Measurements from ENCODE around the gene ARHGEF1.

Gene ARHGEF1

GRCh38 chr19:41843371-41843770, 39.6 kb upstream of the ARHGEF1 start:
- no peaks in the 10 kb centered on the region for H3K9me3 ChIP-seq (ENCODE audit: insufficient read depth, low read depth, low read length)
- TF ChIP-seq CTCF (conservative IDR thresholded peaks at IDR 0.05; ENCODE audit: low read length) = no peak
- TF ChIP-seq EZH2phosphoT487 (IDR thresholded peaks at IDR 0.05; ENCODE audit: borderline replicate concordance) = no peak
- H3K4me3 ChIP-seq (ENCODE audit: low read length, poor library complexity, severe bottlenecking) = no peak overlapping the region
- H3K9ac ChIP-seq (ENCODE audit: low read depth, low read length, poor library complexity, severe bottlenecking) = no peak overlapping the region
- H4K20me1 ChIP-seq (ENCODE audit: insufficient read depth, low read length, poor library complexity, severe bottlenecking) = no peaks in the 10 kb centered on the region
- no peaks in the 10 kb centered on the region for H3K27me3 ChIP-seq (ENCODE audit: insufficient read depth, low read length, poor library complexity, severe bottlenecking)
- no peaks in the 10 kb centered on the region for H3F3A ChIP-seq (ENCODE audit: low read depth)
- no peak overlapping the region for H3K4me2 ChIP-seq (ENCODE audit: low read depth, low read length, poor library complexity, severe bottlenecking)
- no peaks in the 10 kb centered on the region for H3K36me3 ChIP-seq (ENCODE audit: insufficient read depth, low read length)
- no peaks in the 10 kb centered on the region for H3K79me2 ChIP-seq (ENCODE audit: insufficient read depth, low read length)
- H3K4me1 ChIP-seq (ENCODE audit: insufficient read depth, low read length, poor library complexity, severe bottlenecking) = no peaks in the 10 kb centered on the region
- no peak overlapping the region for H2AFZ ChIP-seq (ENCODE audit: low read length)
- no peaks in the 10 kb centered on the region for H3K9me2 ChIP-seq (replicated peaks; ENCODE audit: low read depth, low read length)

DNA sequence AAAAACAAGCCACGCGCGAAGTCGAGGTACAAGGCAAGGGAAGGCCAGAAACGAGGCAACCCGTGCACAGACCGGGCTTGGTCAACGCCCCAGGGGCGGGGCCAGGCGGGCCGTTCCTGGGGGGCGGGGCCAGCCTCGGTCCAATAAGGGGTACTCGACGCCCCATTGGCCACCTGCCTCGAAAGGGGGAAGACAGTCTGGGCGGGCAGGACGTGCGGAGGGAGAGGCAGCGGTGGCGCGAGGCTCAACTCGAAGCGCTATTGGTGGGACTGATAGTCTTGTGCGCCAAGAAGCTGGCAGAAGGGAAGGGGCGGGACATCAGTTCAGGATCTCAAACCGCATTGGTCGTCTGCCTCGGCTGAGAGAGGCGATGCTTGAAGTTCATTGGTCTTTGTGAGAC, 38.4 kb upstream of the ARHGEF1 start, which contains the start of gene LYPD4:
Gene LYPD4 (minus strand): TSS at position 83 of the 400 bp plus-strand sequence. CDS start 5,398 bp downstream, outside the sequence.
- H3K27me3 ChIP-seq (ENCODE audit: insufficient read depth, low read length, poor library complexity, severe bottlenecking) = no peaks in the 10 kb centered on the region

GRCh38 chr19:41845001-41845050, 38.2 kb upstream of the ARHGEF1 start, which contains the start of gene DMRTC2:
DMRTC2 (plus strand) TSS chr19:41845042; CDS start chr19:41847429, 2,387 bp downstream.
- no peaks in the 10 kb centered on the region for H3K9me2 ChIP-seq (replicated peaks; ENCODE audit: low read depth, low read length)
- no peaks in the 10 kb centered on the region for H3K36me3 ChIP-seq (ENCODE audit: insufficient read depth, low read length)
- no peaks in the 10 kb centered on the region for H4K20me1 ChIP-seq (ENCODE audit: insufficient read depth, low read length, poor library complexity, severe bottlenecking)
- TF ChIP-seq EZH2phosphoT487 (IDR thresholded peaks at IDR 0.05; ENCODE audit: borderline replicate concordance) (no peak), CTCF (conservative IDR thresholded peaks at IDR 0.05; ENCODE audit: low read length) (no peak)
- no peaks in the 10 kb centered on the region for H3K27me3 ChIP-seq (ENCODE audit: insufficient read depth, low read length, poor library complexity, severe bottlenecking)
- H3K79me2 ChIP-seq (ENCODE audit: insufficient read depth, low read length) = no peaks in the 10 kb centered on the region
- no peak within 1 kb of the TSS for H3K4me2 ChIP-seq (ENCODE audit: low read depth, low read length, poor library complexity, severe bottlenecking)
- no peak within 1 kb of the TSS for H2AFZ ChIP-seq (ENCODE audit: low read length)
- H3K4me3 ChIP-seq (ENCODE audit: low read length, poor library complexity, severe bottlenecking) = no peak within 1 kb of the TSS
- H3F3A ChIP-seq (ENCODE audit: low read depth) = no peaks in the 10 kb centered on the region
- no peak within 1 kb of the TSS for H3K9ac ChIP-seq (ENCODE audit: low read depth, low read length, poor library complexity, severe bottlenecking)
- no peaks in the 10 kb centered on the region for H3K4me1 ChIP-seq (ENCODE audit: insufficient read depth, low read length, poor library complexity, severe bottlenecking)
- no peaks in the 10 kb centered on the region for H3K9me3 ChIP-seq (ENCODE audit: insufficient read depth, low read depth, low read length)

More for the DNA sequence above, 38.4 kb upstream of the ARHGEF1 start, which contains the start of gene LYPD4:
- Histone ChIP-seq H3K79me2 (ENCODE audit: insufficient read depth, low read length) (no peaks in the 10 kb centered on the region), H3K4me3 (ENCODE audit: low read length, poor library complexity, severe bottlenecking) (no peak within 1 kb of the TSS), H3K4me1 (ENCODE audit: insufficient read depth, low read length, poor library complexity, severe bottlenecking) (no peaks in the 10 kb centered on the region), H3K36me3 (ENCODE audit: insufficient read depth, low read length) (no peaks in the 10 kb centered on the region), H3K9me2 (replicated peaks; ENCODE audit: low read depth, low read length) (no peaks in the 10 kb centered on the region), H3K4me2 (ENCODE audit: low read depth, low read length, poor library complexity, severe bottlenecking) (no peak within 1 kb of the TSS), H3K9ac (ENCODE audit: low read depth, low read length, poor library complexity, severe bottlenecking) (no peak within 1 kb of the TSS), H2AFZ (ENCODE audit: low read length) (no peak within 1 kb of the TSS), H4K20me1 (ENCODE audit: insufficient read depth, low read length, poor library complexity, severe bottlenecking) (no peaks in the 10 kb centered on the region), H3K9me3 (ENCODE audit: insufficient read depth, low read depth, low read length) (no peaks in the 10 kb centered on the region), H3F3A (ENCODE audit: low read depth) (no peaks in the 10 kb centered on the region)
- no peak for TF ChIP-seq EZH2phosphoT487 (IDR thresholded peaks at IDR 0.05; ENCODE audit: borderline replicate concordance)
- no peak for TF ChIP-seq CTCF (conservative IDR thresholded peaks at IDR 0.05; ENCODE audit: low read length)
